Osteocyte (in vitro differentiated cells): ENCODE measurements around the gene DIP2A. TPM values are rescaled to one million over a fixed set of nuclear protein-coding genes. Genes with fewer than 3 reads are reported as not detected.
A peak's percentile ranks its signal among the peaks of the same experiment; 100 is the strongest.
"Not testable (repeated sequence)": the region's sequence is repeated elsewhere in the genome, so short reads cannot be mapped to it uniquely, and the experiment has no call there.

ENCODE experiments used
- DNase-seq: peaks from one replicate; pipeline ENCODE4 v3.0.0; 2021; ENCODE audit warnings: mixed read lengths; ENCODE audit not compliant: unreplicated experiment; ENCODE audit errors: extremely low spot score
- H3K27ac Mint-ChIP-seq: one replicate; pipeline ENCODE4 v1.8.0; 2021; ENCODE audit warnings: mild to moderate bottlenecking, mixed read lengths; ENCODE audit not compliant: unreplicated experiment
- H3K27me3 Mint-ChIP-seq: one replicate; pipeline ENCODE4 v1.8.0; 2021; ENCODE audit warnings: mixed read lengths; ENCODE audit not compliant: unreplicated experiment
- H3K36me3 Mint-ChIP-seq: one replicate; pipeline ENCODE4 v1.8.0; 2021; ENCODE audit warnings: mixed read lengths; ENCODE audit not compliant: unreplicated experiment
- H3K4me1 Mint-ChIP-seq: one replicate; pipeline ENCODE4 v1.8.0; 2021; ENCODE audit warnings: mixed read lengths; ENCODE audit not compliant: unreplicated experiment
- H3K4me3 Mint-ChIP-seq: one replicate; pipeline ENCODE4 v1.8.0; 2021; ENCODE audit warnings: mild to moderate bottlenecking, moderate library complexity, mixed read lengths; ENCODE audit not compliant: unreplicated experiment
- H3K9me3 Mint-ChIP-seq: one replicate; pipeline ENCODE4 v1.8.0; 2021; ENCODE audit warnings: mixed read lengths; ENCODE audit not compliant: unreplicated experiment
- CTCF ChIP-seq: fragments of 200-600 bp; sonication (generic); IDR thresholded peaks from 2 replicates; pipeline ENCODE4 v1.5.0; 2021; ENCODE audit warnings: antibody characterized with exemption, mild to moderate bottlenecking, moderate library complexity
- total RNA-seq: library from RNA; stranded (reverse); gene quantifications from 2 replicates; pipeline ENCODE4 v1.2.1, GENCODE V29; 2021

The DIP2A gene
- total RNA-seq, 1 donor from 2014 or later = 43.0 TPM

GRCh38 chr21:46518983-46519583 is 60.4 kb downstream of the DIP2A start:
- TF ChIP-seq CTCF = no peak
- DNase-seq = no peak
- Mint-ChIP-seq H3K4me3 (no peak overlapping the region), H3K9me3 (peaks cover 5% of the 10 kb centered on the region), H3K27me3 (no peaks in the 10 kb centered on the region), H3K36me3 (peaks cover 47% of the 10 kb centered on the region), H3K4me1 (peaks cover 4% of the 10 kb centered on the region), H3K27ac (peak overlapping the region; percentile 5)

- not testable (repeated sequence) for H3K4me3 Mint-ChIP-seq, H3K9me3 Mint-ChIP-seq, H3K4me1 Mint-ChIP-seq, DNase-seq, H3K27me3 Mint-ChIP-seq
- peak overlapping the region; percentile 4 for H3K27ac Mint-ChIP-seq
- peaks cover 18% of the 10 kb centered on the region for H3K36me3 Mint-ChIP-seq
Measured at GRCh38 chr21:46527393-46527792, 68.7 kb downstream of the DIP2A start.

GRCh38 chr21:46527801-46528200 is 69.1 kb downstream of the DIP2A start:
- Mint-ChIP-seq H3K27me3 (no peaks in the 10 kb centered on the region), H3K4me3 (no peak overlapping the region), H3K36me3 (peaks cover 18% of the 10 kb centered on the region), H3K9me3 (no peaks in the 10 kb centered on the region), H3K27ac (no peak overlapping the region), H3K4me1 (peaks cover 3% of the 10 kb centered on the region)
- no peak for DNase-seq
- no peak for TF ChIP-seq CTCF

GRCh38 chr21:46532080-46532479 is 73.4 kb downstream of the DIP2A start:
- H3K27me3 Mint-ChIP-seq = no peaks in the 10 kb centered on the region
- H3K4me1 Mint-ChIP-seq = peaks cover 5% of the 10 kb centered on the region
- no peak for DNase-seq
- H3K36me3 Mint-ChIP-seq = peaks cover 27% of the 10 kb centered on the region
- no peak overlapping the region for H3K27ac Mint-ChIP-seq
- H3K9me3 Mint-ChIP-seq = no peaks in the 10 kb centered on the region
- TF ChIP-seq CTCF = no peak
- no peak overlapping the region for H3K4me3 Mint-ChIP-seq

GRCh38 chr21:46537026-46537425 is 78.3 kb downstream of the DIP2A start:
- Mint-ChIP-seq H3K36me3 (peaks cover 37% of the 10 kb centered on the region), H3K27me3 (no peaks in the 10 kb centered on the region), H3K4me1 (peaks cover 2% of the 10 kb centered on the region), H3K27ac (no peak overlapping the region), H3K9me3 (no peaks in the 10 kb centered on the region), H3K4me3 (no peak overlapping the region)
- no peak for DNase-seq
- TF ChIP-seq CTCF = no peak

GRCh38 chr21:46538262-46538661 is 79.6 kb downstream of the DIP2A start:
- Mint-ChIP-seq H3K36me3 (peaks cover 37% of the 10 kb centered on the region), H3K4me3 (no peak overlapping the region), H3K4me1 (peaks cover 2% of the 10 kb centered on the region), H3K27ac (no peak overlapping the region), H3K9me3 (no peaks in the 10 kb centered on the region), H3K27me3 (no peaks in the 10 kb centered on the region)
- DNase-seq = no peak
- TF ChIP-seq CTCF = no peak
